ENCODE measurements around the gene PNPT1. TPM values are rescaled to one million over a fixed set of nuclear protein-coding genes. Genes with fewer than 3 reads are reported as not detected.
"Not testable (repeated sequence)": the region's sequence is repeated elsewhere in the genome, so short reads cannot be mapped to it uniquely, and the experiment has no call there.

The PNPT1 gene
- total RNA-seq, 2 donors from 2014 or later: 8.9 to 24.6 TPM

GRCh38 chr2:55598056-55598795 lies 95.4 kb downstream of the PNPT1 start:
- Histone ChIP-seq H3K4me1 (ENCODE audit: control insufficient read depth in 1 of 2, low read depth in 2 of 2) (peaks cover 0 to 6% of the 10 kb centered on the region in 2 donors), H3K27ac (no peak overlapping the region), H3K36me3 (peaks cover 11% of the 10 kb centered on the region), H3K9me3 (no peaks in the 10 kb centered on the region), H3K27me3 (replicated peaks; ENCODE audit: insufficient read depth) (no peaks in the 10 kb centered on the region), H3K4me3 (no peak overlapping the region)
- no peak for TF ChIP-seq CTCF (IDR thresholded peaks at IDR 0.05)
- no peak for DNase-seq (ENCODE audit: low spot score)
- no peak for ATAC-seq (ENCODE audit: insufficient number of reproducible peaks, low FRiP score, low read depth)

DNA sequence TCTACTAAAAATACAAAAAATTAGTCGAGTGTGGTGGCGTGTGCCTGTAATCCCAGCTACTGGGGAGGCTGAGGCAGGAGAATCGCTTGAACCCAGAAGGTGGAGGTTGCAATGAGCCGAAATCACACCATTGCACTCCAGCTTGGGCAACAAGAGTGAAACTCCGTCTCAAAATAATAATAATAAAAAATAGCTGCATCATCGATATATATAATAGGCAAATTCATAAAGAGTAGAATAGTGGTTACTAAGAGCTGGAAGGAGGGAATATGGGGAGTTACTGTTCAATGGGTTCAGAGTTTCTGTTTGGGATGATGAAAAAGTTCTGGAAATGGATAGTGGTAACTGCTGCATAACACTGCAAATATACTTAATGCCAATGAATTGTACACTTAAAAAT lies 96.8 kb downstream of the PNPT1 start:
- not testable (repeated sequence) for H3K36me3 ChIP-seq; ATAC-seq (ENCODE audit: insufficient number of reproducible peaks, low FRiP score, low read depth); H3K27ac ChIP-seq; H3K4me1 ChIP-seq (ENCODE audit: control insufficient read depth in 1 of 2, low read depth in 2 of 2); H3K9me3 ChIP-seq; H3K27me3 ChIP-seq (replicated peaks; ENCODE audit: insufficient read depth); H3K4me3 ChIP-seq; DNase-seq (ENCODE audit: low spot score)

DNA sequence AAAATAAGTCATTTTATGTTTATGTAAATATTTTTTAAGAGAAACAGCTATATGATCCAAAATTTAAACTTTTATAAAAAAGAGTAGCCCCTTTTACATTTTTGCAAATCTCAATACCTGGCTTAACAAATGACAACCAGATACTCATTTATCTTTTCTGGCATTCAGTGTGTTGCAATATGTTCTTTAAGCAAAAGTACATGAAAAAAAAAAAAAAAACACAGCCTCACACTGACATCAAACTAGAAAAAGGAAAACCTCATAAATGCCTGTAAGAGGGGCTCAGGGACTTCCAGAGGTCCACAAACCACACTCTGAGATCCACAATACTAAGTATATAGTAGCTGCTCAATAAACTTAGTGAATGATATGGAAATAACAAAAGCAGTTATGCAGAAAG lies 98.1 kb downstream of the PNPT1 start:
- H3K27ac ChIP-seq: no peak overlapping the region
- H3K4me3 ChIP-seq: no peak overlapping the region
- no peak for TF ChIP-seq CTCF (IDR thresholded peaks at IDR 0.05)
- no peak for DNase-seq (ENCODE audit: low spot score)
- H3K27me3 ChIP-seq (replicated peaks; ENCODE audit: insufficient read depth): no peaks in the 10 kb centered on the region
- peaks cover 6% of the 10 kb centered on the region for H3K36me3 ChIP-seq
- ATAC-seq (ENCODE audit: insufficient number of reproducible peaks, low FRiP score, low read depth): no peak
- H3K9me3 ChIP-seq: no peaks in the 10 kb centered on the region
- H3K4me1 ChIP-seq (ENCODE audit: control insufficient read depth in 1 of 2, low read depth in 2 of 2): peaks cover 5 to 6% of the 10 kb centered on the region in 2 donors

DNA sequence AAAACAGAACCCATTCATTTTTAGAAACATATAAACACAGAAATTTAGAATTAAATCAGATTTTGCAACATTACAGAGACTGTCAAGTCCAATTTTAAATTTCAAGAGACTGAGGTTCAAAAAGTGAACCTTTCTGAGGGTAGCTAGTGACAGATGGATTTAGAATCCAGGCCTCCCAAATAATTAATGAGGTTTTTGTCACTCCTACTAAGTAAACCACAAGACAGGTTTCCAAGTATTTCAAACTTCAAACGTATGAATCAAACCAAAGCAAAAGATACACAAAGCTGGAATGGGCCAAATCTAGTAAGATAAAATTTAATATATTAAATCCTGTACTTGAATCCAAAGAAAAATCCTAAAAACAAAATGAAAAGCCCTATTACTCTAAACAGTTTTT lies 101.5 kb downstream of the PNPT1 start:
- Histone ChIP-seq H3K36me3 (peaks cover 5% of the 10 kb centered on the region), H3K4me1 (ENCODE audit: control insufficient read depth in 1 of 2, low read depth in 2 of 2) (peaks cover 5 to 6% of the 10 kb centered on the region in 2 donors), H3K4me3 (no peak overlapping the region), H3K27ac (no peak overlapping the region), H3K27me3 (replicated peaks; ENCODE audit: insufficient read depth) (no peaks in the 10 kb centered on the region), H3K9me3 (no peaks in the 10 kb centered on the region)
- DNase-seq (ENCODE audit: low spot score) (no peak), ATAC-seq (ENCODE audit: insufficient number of reproducible peaks, low FRiP score, low read depth) (no peak)
- no peak for TF ChIP-seq CTCF (IDR thresholded peaks at IDR 0.05)

GRCh38 chr2:55590810-55591440 lies 102.7 kb downstream of the PNPT1 start:
- H3K36me3 ChIP-seq: peaks cover 5% of the 10 kb centered on the region
- no peaks in the 10 kb centered on the region for H3K9me3 ChIP-seq
- ATAC-seq (ENCODE audit: insufficient number of reproducible peaks, low FRiP score, low read depth): no peak
- no peak overlapping the region for H3K4me3 ChIP-seq
- H3K27me3 ChIP-seq (replicated peaks; ENCODE audit: insufficient read depth): no peaks in the 10 kb centered on the region
- DNase-seq (ENCODE audit: low spot score): no peak
- no peak for TF ChIP-seq CTCF (IDR thresholded peaks at IDR 0.05)
- peaks cover 5 to 6% of the 10 kb centered on the region in 2 donors for H3K4me1 ChIP-seq (ENCODE audit: control insufficient read depth in 1 of 2, low read depth in 2 of 2)
- no peak overlapping the region for H3K27ac ChIP-seq
